Brain pericyte (primary cell): ENCODE measurements around the gene RAB3C.
"Not testable (repeated sequence)": the region's sequence is repeated elsewhere in the genome, so short reads cannot be mapped to it uniquely, and the experiment has no call there.

ENCODE experiments used
- DNase-seq: peaks from one replicate; pipeline ENCODE4 v3.0.0-alpha.2; 2012; ENCODE audit warnings: low read depth, low spot score

The RAB3C gene

DNA sequence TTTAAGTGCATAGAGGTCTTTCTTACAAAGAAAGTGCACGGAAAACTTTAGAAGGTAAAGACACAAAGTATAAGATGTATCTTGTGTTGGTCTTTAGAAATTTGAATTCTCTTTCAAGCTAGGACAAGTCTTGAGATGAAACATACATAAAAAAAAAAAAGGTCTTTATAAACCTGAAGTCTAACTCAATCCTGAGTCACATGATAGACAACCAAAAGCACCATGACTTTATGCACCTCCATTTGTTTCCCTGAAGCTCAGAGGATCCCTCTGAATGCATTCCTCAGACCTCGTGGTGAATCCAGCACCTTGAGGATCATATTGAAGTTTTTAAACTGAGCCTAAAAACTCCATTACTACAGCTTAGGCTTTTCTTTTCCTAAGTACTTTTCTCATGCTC, 91.8 kb downstream of the RAB3C start:
- DNase-seq, result no peak

DNA sequence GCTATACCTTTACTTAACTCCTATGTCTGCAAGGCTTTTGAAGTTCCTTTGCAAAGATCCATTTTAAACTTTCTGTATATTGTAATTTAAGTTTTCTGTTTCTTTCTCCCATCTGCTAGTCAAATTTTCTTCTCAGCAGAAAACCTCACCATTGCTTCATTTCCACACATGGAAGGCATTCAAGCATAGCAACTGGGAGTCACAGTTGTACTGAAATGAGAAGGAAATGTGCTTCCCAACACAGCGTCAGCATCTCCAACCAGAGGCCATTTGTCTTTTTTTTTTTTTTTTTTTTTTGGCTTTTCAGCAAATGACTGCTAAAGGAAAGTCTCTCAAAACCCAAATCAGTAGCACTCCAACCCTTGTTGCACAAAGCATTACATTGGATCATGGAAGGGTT, 92.5 kb downstream of the RAB3C start:
- DNase-seq, result no peak

DNA sequence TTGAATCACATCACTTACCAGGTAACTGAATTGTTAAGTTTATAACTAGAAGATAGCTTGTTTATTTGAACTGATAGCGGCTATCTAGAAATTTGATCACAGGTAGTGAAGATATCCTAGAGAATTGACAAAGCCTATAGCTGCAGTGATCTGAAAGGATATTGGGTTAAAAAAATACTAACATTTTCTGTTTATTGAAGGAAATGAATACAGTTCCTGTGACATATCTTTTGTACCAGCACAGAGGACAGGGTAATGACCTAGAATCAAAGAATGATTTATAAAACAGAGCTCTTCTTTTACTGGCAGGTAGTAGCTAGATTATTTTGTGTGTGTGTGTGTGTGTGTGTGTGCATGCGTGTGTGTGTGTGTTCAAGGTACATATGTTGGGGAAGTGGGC, 94.8 kb downstream of the RAB3C start:
- DNase-seq, result no peak

- DNase-seq, result no peak
These were observed 97.6 kb downstream of the RAB3C start for GRCh38 chr5:58680503-58680902.

DNA sequence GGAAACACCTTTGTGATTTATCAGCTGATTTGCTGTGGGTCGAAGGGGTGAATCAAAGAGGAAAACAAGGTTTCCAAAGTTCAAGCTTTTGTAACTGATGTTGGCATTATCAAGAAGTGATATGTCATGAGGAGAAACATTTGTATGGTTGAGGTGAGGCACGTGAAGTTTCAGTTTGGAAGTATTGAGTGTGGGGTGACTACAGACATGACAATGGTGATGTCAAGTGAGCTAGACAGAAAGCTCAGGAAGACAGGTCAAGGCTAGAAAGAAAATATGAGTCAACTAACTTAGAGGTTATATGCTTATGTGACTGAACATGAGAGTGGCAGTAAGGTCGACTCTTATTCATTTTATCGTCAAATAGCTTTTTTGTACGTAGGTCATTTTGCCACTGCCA, 99.1 kb downstream of the RAB3C start:
- DNase-seq, result no peak

GRCh38 chr5:58683567-58683966, 100.7 kb downstream of the RAB3C start:
- no peak for DNase-seq

DNA sequence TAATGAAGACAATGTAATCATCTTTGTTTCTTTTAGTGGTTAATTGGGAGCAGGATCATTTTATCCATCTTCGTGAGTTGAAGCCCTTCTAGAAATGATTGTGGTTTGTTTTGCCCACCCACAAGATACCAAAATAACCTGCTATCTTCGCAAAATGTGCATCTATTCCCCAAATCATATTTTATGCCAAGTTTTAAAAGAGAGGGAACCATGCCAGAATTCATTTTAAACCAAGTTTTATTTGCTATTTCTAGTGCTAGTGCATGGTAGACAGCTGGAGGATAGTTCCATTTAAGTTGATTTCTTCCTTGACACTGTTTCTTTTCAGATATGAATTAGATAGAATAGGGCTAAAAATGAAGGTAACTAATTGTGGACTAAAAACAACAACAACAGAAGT, 104.2 kb downstream of the RAB3C start:
- DNase-seq, result no peak

DNA sequence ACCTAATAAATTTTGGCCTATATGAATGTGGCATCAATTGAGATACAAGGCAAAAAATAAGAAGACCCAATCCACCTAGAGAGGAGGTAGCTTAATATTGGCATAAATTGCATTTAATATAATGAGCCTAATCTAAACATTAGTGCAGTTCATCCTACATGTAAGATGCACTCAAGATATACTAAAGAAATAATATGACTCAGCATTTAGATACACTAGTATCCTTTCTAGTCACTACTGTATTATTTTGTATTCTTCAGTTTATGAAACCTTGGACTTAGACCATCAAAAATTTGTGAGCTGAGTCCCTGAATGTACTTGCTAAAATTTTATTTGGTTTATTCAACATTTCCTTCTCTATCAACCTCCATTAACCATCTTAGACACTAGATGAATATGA, 104.7 kb downstream of the RAB3C start:
- no peak for DNase-seq

GRCh38 chr5:58699088-58699761, 116.3 kb downstream of the RAB3C start:
- DNase-seq, result not testable (repeated sequence)

- no peak for DNase-seq
These were observed 116.9 kb downstream of the RAB3C start for GRCh38 chr5:58699762-58700118.

DNA sequence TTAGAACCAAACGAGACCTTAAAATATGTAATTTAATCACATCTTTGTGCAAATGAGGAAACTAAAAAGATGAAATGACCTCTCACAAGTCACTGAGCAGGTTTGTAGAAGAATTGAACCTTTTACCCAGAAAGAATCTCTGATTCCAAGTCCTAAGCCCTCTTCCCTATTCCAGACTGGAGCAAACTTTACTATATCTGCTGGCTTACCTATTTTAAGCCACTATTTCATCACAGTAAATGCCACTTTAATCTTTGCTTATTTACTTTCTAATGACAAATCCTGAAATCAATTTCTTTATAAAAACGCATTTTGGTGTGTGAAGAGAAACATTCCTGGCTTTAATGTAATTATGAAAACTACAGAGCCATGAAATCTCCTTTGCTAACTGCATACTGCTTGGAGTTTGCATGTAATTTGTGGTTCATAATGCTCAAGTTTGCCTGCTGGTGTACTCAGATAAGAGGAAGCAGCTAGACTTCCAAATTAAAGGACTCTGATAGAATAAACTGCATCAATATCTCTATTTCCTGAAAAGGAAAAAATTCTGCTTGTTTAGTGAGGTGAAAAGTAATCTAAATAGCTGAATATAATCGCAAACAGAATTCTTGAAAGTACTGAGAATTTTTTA, 121.2 kb downstream of the RAB3C start:
- DNase-seq, result no peak

DNA sequence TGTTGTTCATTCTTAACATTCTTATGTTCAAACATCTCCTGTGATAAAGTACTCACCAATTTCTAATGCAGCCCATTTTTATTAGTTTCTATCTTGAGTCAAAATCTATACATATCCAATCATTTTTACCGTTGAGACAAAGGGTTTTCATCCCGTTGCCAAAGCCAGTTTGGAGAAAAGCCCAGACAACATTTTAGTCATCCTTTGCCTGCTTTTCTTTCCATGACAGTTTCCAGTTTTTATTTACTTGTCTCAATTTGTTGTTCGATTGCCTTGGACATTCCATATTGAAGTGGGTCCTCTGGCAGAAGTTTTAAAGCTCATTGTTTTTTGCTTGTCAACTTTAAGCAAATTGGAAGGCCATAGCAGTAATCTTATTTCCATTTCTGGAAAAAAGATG, 123.9 kb downstream of the RAB3C start:
- no peak for DNase-seq

DNA sequence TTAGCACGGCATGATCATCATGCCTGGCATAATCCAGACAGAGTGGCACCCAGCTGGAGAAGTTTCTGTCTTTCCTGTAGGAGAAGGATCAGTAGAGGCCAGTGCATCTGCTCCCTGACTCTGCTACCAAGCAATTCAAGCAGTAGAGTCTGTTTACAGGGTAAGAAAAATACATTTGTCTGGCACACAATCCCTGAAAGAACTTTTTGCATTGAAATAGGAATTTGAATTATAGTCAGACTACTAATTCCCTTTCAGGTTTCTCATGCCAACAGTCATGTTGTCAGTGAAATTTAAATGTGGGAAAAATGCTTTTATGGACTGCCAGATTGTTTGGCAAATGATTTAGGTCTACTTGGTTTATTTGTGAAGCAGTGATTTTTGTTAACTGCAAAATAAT, 125.6 kb downstream of the RAB3C start:
- DNase-seq, result no peak

DNA sequence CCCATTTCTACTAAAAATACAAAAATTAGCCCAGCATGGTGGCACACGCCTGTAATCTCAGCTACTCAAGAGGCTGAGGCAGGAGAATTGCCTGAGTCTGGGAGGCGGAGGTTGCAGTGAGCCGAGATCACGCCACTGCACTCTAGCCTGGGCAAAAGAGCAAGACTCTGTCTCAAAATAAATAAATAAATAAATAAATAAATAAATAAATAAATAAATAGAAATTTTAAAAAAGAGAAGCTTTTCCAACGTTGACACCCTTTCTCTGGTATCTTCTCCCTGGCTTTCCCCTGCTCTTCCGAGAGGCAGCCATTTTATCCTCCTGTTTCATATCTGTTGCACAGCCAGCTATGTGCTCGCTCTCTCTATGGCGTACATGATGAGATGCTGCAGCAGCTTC, 127.5 kb downstream of the RAB3C start:
- not testable (repeated sequence) for DNase-seq

- no peak for DNase-seq
These were observed 128.0 kb downstream of the RAB3C start for GRCh38 chr5:58710871-58711270.

DNA sequence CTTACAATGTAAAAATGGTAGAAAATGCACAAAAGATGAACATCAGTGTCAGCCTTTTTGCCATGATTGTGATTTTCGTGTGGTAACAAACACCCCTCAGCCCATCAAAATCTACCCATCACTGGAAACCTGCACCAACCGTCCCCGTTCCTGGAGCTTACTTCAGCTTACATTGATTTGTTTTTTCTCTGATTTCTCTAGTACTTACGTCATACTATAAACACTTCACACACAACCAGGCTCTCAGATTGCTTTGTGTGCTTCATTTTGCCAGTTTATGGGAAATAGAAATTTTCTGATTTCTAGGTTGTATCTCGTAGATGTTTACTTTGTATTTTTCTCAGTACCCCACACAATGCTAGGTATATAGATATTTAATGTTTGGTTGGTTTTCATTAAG, 129.1 kb downstream of the RAB3C start:
- DNase-seq, result no peak

- no peak for DNase-seq
These were observed 131.2 kb downstream of the RAB3C start for GRCh38 chr5:58714046-58714445.

DNA sequence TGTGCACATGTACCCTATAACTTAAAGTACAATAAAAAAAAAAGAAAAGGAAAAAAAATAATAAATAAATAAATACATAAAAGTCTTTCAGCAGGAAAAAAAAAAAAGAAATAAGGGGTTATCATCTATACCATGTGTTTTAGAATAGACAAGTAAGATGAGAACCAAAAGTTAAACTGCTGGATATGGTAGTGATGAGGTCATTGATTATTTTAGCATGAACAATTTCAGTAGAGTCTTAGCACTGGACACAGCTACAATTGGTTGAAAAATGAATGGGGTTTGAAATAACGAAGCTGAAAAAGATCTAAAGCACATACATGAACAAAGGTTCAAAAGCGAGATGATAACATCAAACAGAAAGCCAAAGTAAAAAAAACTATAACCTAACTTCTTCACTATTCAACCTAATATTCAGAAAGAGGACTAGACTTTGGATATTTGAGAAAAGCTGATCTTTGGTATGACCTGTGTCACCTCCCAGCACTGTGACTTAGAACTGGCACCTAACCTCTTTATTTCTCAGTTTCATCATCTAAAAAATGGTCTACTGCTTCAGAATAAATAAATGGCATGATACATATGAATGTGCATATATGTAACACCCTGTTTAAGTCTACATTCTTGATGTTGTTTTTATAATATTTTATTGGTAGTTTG, 133.3 kb downstream of the RAB3C start:
- no peak for DNase-seq

DNA sequence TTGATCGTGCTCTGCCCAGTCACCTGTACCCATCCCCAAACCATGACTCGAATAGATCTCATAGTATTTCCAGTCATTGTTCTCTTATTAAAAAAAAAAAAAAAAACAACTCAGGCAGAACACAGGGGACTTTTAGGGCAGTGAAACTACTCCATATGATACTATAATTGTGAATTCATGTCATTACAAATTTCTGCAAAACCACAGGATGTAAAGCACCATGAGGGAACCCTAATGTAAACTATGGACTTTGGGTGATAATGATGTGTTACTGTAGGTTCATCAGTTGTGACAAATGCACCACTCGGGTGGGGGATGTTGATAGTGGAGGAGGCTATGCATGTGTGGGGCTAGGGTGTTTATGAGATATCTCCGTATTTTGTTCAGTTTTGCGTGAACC, 133.8 kb downstream of the RAB3C start:
- DNase-seq, result no peak

DNA sequence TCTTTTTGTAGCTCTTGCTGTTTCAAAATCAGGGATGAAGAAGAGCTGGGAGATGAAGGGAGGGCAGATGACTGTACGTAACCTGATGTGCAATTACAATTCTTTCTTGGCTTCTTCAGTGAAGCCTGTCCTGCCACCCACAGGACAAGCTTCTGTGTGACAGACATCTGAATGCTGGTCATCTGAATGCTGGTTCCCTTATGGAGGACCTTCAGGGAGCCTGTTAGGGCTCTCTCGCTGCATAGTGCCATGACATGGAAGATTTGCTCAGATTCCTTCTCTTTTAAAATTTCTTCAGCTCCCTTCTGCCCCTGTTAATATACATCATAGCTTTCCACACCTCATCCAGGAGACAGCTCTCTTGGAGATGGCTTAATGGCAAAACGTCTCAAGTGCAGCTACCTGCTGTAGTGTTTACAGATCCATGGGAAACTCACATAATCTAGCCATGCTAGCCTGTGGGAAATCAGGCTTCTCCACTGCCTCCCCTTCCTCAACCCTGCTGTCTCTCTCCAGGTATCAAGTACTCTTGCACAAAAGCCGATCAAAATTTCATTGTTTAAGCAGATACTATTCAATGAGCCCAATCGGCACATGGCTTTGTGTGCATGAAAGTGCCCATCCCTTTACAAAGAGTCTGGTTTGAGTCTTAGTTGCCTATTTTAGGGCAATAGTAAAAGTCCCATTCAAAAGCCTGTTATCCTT, 134.6 kb downstream of the RAB3C start:
- no peak for DNase-seq

GRCh38 chr5:58718269-58718978, 135.5 kb downstream of the RAB3C start:
- DNase-seq, result no peak

GRCh38 chr5:58722160-58722559, 139.3 kb downstream of the RAB3C start:
- DNase-seq, result no peak
